ENCODE data around the gene PIK3C2G. TPM values are rescaled to one million over a fixed set of nuclear protein-coding genes. Genes with fewer than 3 reads are reported as not detected.

Gene PIK3C2G
- polyA plus RNA-seq, 1 of the 3 experiments (the other 2 are of a cell fraction): 0.02 TPM

- Histone ChIP-seq H3K9me3 (no peaks in the 10 kb centered on the region), H2AFZ (ENCODE audit: low read depth) (no peak overlapping the region), H3K27me3 (ENCODE audit: insufficient read depth) (no peaks in the 10 kb centered on the region), H3K4me1 (ENCODE audit: control insufficient read depth in 1 of 2, insufficient read depth in 2 of 2, low read depth in 1 of 2, low read length in 1 of 2) (no peaks in the 10 kb centered on the region), H3K36me3 (replicated peaks in 1 of 2; ENCODE audit: control insufficient read depth in 1 of 2, insufficient read depth in 2 of 2, low read length in 1 of 2) (no peaks in the 10 kb centered on the region), H3K4me3 (ENCODE audit: low read depth in 2 of 2, low read length in 1 of 2) (no peak overlapping the region), H4K20me1 (ENCODE audit: insufficient read depth) (no peaks in the 10 kb centered on the region), H3K79me2 (ENCODE audit: insufficient read depth) (no peaks in the 10 kb centered on the region), H3K27ac (ENCODE audit: low read depth in 2 of 2, low read length in 1 of 2) (no peak overlapping the region), H3K4me2 (no peak overlapping the region), H3K9me2 (no peaks in the 10 kb centered on the region), H3K9ac (no peak overlapping the region), H3F3A (replicated peaks; ENCODE audit: insufficient read depth) (peaks cover 3% of the 10 kb centered on the region)
- CTCF ChIA-PET: no interaction called here
- POLR2A ChIA-PET: no interaction called here
- TF ChIP-seq IRF3 (IDR thresholded peaks at IDR 0.05; ENCODE audit: low read depth, low read length): no peak
- no peak for TF ChIP-seq EZH2phosphoT487 (IDR thresholded peaks at IDR 0.05; ENCODE audit: borderline replicate concordance, low read depth)
- DNase-seq: no peak
- 14% methylated on average over 3 of the region's 5 CpGs for WGBS (ENCODE audit: low lambda C conversion rate)
Measured at GRCh38 chr12:18355429-18355828, 94.1 kb downstream of the PIK3C2G start.

GRCh38 chr12:18358077-18358476, 96.8 kb downstream of the PIK3C2G start:
- no peak overlapping the region for H3K27ac ChIP-seq (ENCODE audit: low read depth in 2 of 2, low read length in 1 of 2)
- no peak overlapping the region for H3K4me2 ChIP-seq
- H3K9me3 ChIP-seq: no peaks in the 10 kb centered on the region
- H3K4me3 ChIP-seq (ENCODE audit: low read depth in 2 of 2, low read length in 1 of 2): no peak overlapping the region
- POLR2A ChIA-PET: no interaction called here
- no peaks in the 10 kb centered on the region for H3K27me3 ChIP-seq (ENCODE audit: insufficient read depth)
- 19% methylated on average over 2 of the region's 2 CpGs for WGBS (ENCODE audit: low lambda C conversion rate)
- no peaks in the 10 kb centered on the region for H4K20me1 ChIP-seq (ENCODE audit: insufficient read depth)
- H3K9me2 ChIP-seq: no peaks in the 10 kb centered on the region
- no peak overlapping the region for H2AFZ ChIP-seq (ENCODE audit: low read depth)
- H3F3A ChIP-seq (replicated peaks; ENCODE audit: insufficient read depth): peaks cover 3% of the 10 kb centered on the region
- CTCF ChIA-PET: no interaction called here
- 0 out of 2 replicates have a peak, but pooled peaks have one; percentile 8 for TF ChIP-seq NFIC (IDR thresholded peaks at IDR 0.05; ENCODE audit: borderline replicate concordance)
- no peak for TF ChIP-seq USF2 (IDR thresholded peaks at IDR 0.05; ENCODE audit: borderline replicate concordance, low read depth, low read length)
- no peak overlapping the region for H3K9ac ChIP-seq
- DNase-seq: no peak
- no peaks in the 10 kb centered on the region for H3K36me3 ChIP-seq (replicated peaks in 1 of 2; ENCODE audit: control insufficient read depth in 1 of 2, insufficient read depth in 2 of 2, low read length in 1 of 2)
- no peaks in the 10 kb centered on the region for H3K4me1 ChIP-seq (ENCODE audit: control insufficient read depth in 1 of 2, insufficient read depth in 2 of 2, low read depth in 1 of 2, low read length in 1 of 2)
- H3K79me2 ChIP-seq (ENCODE audit: insufficient read depth): no peaks in the 10 kb centered on the region

GRCh38 chr12:18358930-18359329, 97.6 kb downstream of the PIK3C2G start:
- CTCF ChIA-PET: no interaction called here

More at GRCh38 chr12:18358930-18359329, 97.6 kb downstream of the PIK3C2G start:
- POLR2A ChIA-PET: no interaction called here
- H3K4me3 ChIP-seq (ENCODE audit: low read depth in 2 of 2, low read length in 1 of 2): no peak overlapping the region
- no peaks in the 10 kb centered on the region for H3K27me3 ChIP-seq (ENCODE audit: insufficient read depth)
- H3K4me2 ChIP-seq: no peak overlapping the region
- H4K20me1 ChIP-seq (ENCODE audit: insufficient read depth): no peaks in the 10 kb centered on the region
- H3F3A ChIP-seq (replicated peaks; ENCODE audit: insufficient read depth): peaks cover 3% of the 10 kb centered on the region
- 10% methylated on average over 2 of the region's 2 CpGs for WGBS (ENCODE audit: low lambda C conversion rate)
- H3K27ac ChIP-seq (ENCODE audit: low read depth in 2 of 2, low read length in 1 of 2): no peak overlapping the region
- TF ChIP-seq TCF12 (IDR thresholded peaks at IDR 0.05) (no peak), ELF1 (IDR thresholded peaks at IDR 0.05) (no peak), EZH2phosphoT487 (IDR thresholded peaks at IDR 0.05; ENCODE audit: borderline replicate concordance, low read depth) (no peak)
- no peaks in the 10 kb centered on the region for H3K79me2 ChIP-seq (ENCODE audit: insufficient read depth)
- H2AFZ ChIP-seq (ENCODE audit: low read depth): no peak overlapping the region
- no peaks in the 10 kb centered on the region for H3K4me1 ChIP-seq (ENCODE audit: control insufficient read depth in 1 of 2, insufficient read depth in 2 of 2, low read depth in 1 of 2, low read length in 1 of 2)
- no peaks in the 10 kb centered on the region for H3K36me3 ChIP-seq (replicated peaks in 1 of 2; ENCODE audit: control insufficient read depth in 1 of 2, insufficient read depth in 2 of 2, low read length in 1 of 2)
- H3K9me2 ChIP-seq: no peaks in the 10 kb centered on the region
- DNase-seq: no peak
- no peak overlapping the region for H3K9ac ChIP-seq
- H3K9me3 ChIP-seq: no peaks in the 10 kb centered on the region

Measured in SK-N-SH (cell line).